ENCODE data around the gene RNF220. TPM values are rescaled to one million over a fixed set of nuclear protein-coding genes. Genes with fewer than 3 reads are reported as not detected.
A peak's percentile ranks its signal among the peaks of the same experiment; 100 is the strongest.

Gene RNF220
- total and polyA plus RNA-seq, 9 of the 15 experiments (the other 6 are each of a cell fraction or from before 2014, with no cell fraction given), result 5.1 to 117 (median 66.9) TPM

GRCh38 chr1:44489481-44489880 lies 84.4 kb downstream of the RNF220 start (continued):
- TF ChIP-seq ZNF143 (CRISPR knock-in tag; IDR thresholded peaks at IDR 0.05) (no peak), PHB (CRISPR knock-in tag; IDR thresholded peaks at IDR 0.05) (no peak), ZNF408 (CRISPR knock-in tag; IDR thresholded peaks at IDR 0.05; ENCODE audit: low read depth) (no peak)

DNA sequence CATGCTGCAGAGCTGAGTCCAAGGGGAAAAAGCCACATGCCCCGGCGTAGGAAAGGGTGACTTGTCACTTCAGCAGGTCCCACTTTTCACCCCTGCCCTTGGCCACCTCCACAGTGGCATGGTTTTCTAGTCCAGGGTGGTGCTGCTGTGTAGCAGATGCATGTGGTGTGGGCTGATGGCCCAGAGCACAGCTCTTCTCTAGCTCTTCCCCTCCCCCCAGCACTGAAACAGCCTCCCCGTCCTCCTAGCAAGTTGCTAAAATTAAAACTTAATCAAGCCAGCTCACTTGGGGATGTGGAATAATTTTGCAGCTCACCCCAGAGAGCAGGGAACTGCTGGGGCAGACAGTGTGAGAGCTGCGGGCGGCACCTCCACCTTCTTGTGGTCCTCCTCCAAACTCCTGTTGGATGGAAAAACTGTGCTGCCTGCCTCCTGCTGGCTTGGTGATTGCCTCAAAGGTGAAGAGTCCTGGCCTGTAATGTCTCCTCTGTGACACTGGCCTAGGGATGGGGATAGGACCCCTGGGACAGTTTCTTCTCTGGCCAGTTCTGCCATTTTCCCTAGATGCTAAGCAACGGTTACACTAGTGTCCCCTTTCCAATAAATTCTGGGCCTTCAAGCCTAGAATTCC lies 91.6 kb downstream of the RNF220 start:
- no peak for ATAC-seq
- Histone ChIP-seq H3K27me3 (ENCODE audit: control insufficient read depth in 2 of 2, insufficient read depth in 2 of 2, low read length in 2 of 2) (peaks cover 53 to 57% of the 10 kb centered on the region in 2 experiments), H4K20me1 (replicated peaks; ENCODE audit: control insufficient read depth, insufficient read depth, low read length) (no peaks in the 10 kb centered on the region), H2AFZ (ENCODE audit: low read depth, low read length) (no peak overlapping the region), H3K9me1 (ENCODE audit: control insufficient read depth, insufficient read depth, low read length) (no peaks in the 10 kb centered on the region), H3K9ac (ENCODE audit: insufficient read depth in 1 of 2, low read depth in 2 of 2, low read length in 2 of 2) (no peak overlapping the region), H3K4me2 (ENCODE audit: insufficient read depth, low read length) (no peak overlapping the region), H3K79me2 (ENCODE audit: control insufficient read depth, insufficient read depth, low read length) (no peaks in the 10 kb centered on the region), H3K4me3 (no peak overlapping the region), H3K27ac (ENCODE audit: extremely low read depth, low read depth, low read length) (no peak overlapping the region), H3K36me3 (ENCODE audit: control insufficient read depth, insufficient read depth, low read length) (no peaks in the 10 kb centered on the region), H3K9me3 (replicated peaks; ENCODE audit: control insufficient read depth, insufficient read depth, low read depth, low read length) (peaks cover 3% of the 10 kb centered on the region), H3K4me1 (replicated peaks in 1 of 2; ENCODE audit: control insufficient read depth in 2 of 2, insufficient read depth in 2 of 2, low read length in 2 of 2) (no peaks in the 10 kb centered on the region)
- in situ Hi-C loops (cut with MboI), result no loop called here
- FAIRE-seq, result no peak
- ChIA-PET CTCF (ENCODE audit: low intra/inter-chr PET ratio) (no interaction called here), POLR2A (interaction anchor here (0.6 to 1.6 kb wide), 6 partner anchors 10 to 62 kb away, joined by 3 to 8 read pairs (median 3); no protein-coding TSS in a partner anchor)
- no TSS peak for BruUV-seq (replicated peaks)
- 5% methylated on average over 6 of the region's 6 CpGs for WGBS (ENCODE audit: insufficient coverage, low coverage, missing lambda C conversion rate)
- no peak for DNase-seq (ENCODE audit: extremely low read depth in 1 of 4, low spot score in 3 of 4)
- intact Hi-C loops (cut with micrococcal nuclease), result no loop called here
- TF ChIP-seq, protein P1, sequence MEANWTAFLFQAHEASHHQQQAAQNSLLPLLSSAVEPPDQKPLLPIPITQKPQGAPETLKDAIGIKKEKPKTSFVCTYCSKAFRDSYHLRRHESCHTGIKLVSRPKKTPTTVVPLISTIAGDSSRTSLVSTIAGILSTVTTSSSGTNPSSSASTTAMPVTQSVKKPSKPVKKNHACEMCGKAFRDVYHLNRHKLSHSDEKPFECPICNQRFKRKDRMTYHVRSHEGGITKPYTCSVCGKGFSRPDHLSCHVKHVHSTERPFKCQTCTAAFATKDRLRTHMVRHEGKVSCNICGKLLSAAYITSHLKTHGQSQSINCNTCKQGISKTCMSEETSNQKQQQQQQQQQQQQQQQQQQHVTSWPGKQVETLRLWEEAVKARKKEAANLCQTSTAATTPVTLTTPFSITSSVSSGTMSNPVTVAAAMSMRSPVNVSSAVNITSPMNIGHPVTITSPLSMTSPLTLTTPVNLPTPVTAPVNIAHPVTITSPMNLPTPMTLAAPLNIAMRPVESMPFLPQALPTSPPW (CRISPR knock-in tag; IDR thresholded peaks at IDR 0.05), result no peak
- 0 out of 3 replicates have a peak, but pooled peaks of 1 of the 2 experiments have one; percentile 54 for TF ChIP-seq CBX3 (IDR thresholded peaks at IDR 0.05; ENCODE audit: borderline replicate concordance in 1 of 2, low read length in 2 of 2)
- TF ChIP-seq, protein P2, sequence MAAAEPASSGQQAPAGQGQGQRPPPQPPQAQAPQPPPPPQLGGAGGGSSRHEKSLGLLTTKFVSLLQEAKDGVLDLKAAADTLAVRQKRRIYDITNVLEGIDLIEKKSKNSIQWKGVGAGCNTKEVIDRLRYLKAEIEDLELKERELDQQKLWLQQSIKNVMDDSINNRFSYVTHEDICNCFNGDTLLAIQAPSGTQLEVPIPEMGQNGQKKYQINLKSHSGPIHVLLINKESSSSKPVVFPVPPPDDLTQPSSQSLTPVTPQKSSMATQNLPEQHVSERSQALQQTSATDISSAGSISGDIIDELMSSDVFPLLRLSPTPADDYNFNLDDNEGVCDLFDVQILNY (CRISPR knock-in tag; IDR thresholded peaks at IDR 0.05), result no peak
- peak; percentile 88 for TF ChIP-seq ZFP36 (IDR thresholded peaks at IDR 0.05; ENCODE audit: low read depth, low read length, partially characterized antibody)

All from K562 (cell line).